Breast epithelium (tissue), 3 donors: ENCODE results near the gene TRMU.

Experiments
- CTCF ChIP-seq, 3 donors: fragments of 450-650 bp; IDR thresholded peaks; one replicate each; pipeline ENCODE4 v1.5.1; 2016 to 2017; ENCODE audit warnings: antibody characterized with exemption in 3 of 3, mild to moderate bottlenecking in 3 of 3, moderate library complexity in 3 of 3
- POLR2A ChIP-seq: fragments of 450-650 bp; IDR thresholded peaks from one replicate; pipeline ENCODE4 v1.6.1; 2016; ENCODE audit warnings: antibody characterized with exemption, mild to moderate bottlenecking, moderate library complexity

- TF ChIP-seq POLR2A, result no peak
- TF ChIP-seq CTCF (IDR thresholded peaks at IDR 0.05), result no peak
These were observed 21.3 kb downstream of the TRMU start for GRCh38 chr22:46356496-46357480.
